ENCODE data around the gene TAPT1.

DNA sequence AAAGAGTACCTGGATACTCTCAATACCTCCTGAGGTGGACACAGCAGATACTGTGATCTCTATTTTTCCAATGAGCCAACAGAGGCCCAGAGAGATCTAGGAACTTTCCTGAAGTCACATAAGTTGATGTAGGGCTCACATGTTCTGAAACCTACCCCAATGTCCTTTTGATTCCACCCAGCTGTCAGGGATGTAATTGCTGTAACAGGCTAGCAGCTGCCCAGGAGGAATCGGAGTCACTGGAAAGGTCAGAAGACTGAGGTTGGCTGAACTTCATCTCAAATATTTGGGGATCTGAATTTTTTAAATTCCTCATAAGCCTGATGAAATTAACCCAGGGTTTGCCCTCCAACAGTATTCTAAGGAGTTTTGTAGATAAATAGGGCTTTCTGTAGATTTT, 90.0 kb downstream of the TAPT1 start:
- TF ChIP-seq ZNF354B (CRISPR knock-in tag; IDR thresholded peaks at IDR 0.05) (no peak), PHF21A (IDR thresholded peaks at IDR 0.05; ENCODE audit: borderline replicate concordance, low read depth) (no peak), ZNF146 (CRISPR knock-in tag; IDR thresholded peaks at IDR 0.05; ENCODE audit: unreplicated experiment) (no peak), MBD2 (IDR thresholded peaks at IDR 0.05; ENCODE audit: borderline replicate concordance, low read depth) (no peak), ELF1 (tag; IDR thresholded peaks at IDR 0.05) (no peak), POLR2A (conservative IDR thresholded peaks at IDR 0.05) (no peak), FOXK1 (CRISPR knock-in tag; IDR thresholded peaks at IDR 0.05; ENCODE audit: borderline replicate concordance) (no peak), HLTF (IDR thresholded peaks at IDR 0.05) (no peak), ZNF282 (CRISPR knock-in tag; IDR thresholded peaks at IDR 0.05) (no peak), EZH2 (IDR thresholded peaks at IDR 0.05; ENCODE audit: borderline replicate concordance, low read depth, low read length) (no peak)
- TF ChIP-seq, protein P1, sequence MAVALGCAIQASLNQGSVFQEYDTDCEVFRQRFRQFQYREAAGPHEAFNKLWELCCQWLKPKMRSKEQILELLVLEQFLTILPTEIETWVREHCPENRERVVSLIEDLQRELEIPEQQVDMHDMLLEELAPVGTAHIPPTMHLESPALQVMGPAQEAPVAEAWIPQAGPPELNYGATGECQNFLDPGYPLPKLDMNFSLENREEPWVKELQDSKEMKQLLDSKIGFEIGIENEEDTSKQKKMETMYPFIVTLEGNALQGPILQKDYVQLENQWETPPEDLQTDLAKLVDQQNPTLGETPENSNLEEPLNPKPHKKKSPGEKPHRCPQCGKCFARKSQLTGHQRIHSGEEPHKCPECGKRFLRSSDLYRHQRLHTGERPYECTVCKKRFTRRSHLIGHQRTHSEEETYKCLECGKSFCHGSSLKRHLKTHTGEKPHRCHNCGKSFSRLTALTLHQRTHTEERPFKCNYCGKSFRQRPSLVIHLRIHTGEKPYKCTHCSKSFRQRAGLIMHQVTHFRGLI (CRISPR knock-in tag; IDR thresholded peaks at IDR 0.05): no peak
- TF ChIP-seq, protein P2, sequence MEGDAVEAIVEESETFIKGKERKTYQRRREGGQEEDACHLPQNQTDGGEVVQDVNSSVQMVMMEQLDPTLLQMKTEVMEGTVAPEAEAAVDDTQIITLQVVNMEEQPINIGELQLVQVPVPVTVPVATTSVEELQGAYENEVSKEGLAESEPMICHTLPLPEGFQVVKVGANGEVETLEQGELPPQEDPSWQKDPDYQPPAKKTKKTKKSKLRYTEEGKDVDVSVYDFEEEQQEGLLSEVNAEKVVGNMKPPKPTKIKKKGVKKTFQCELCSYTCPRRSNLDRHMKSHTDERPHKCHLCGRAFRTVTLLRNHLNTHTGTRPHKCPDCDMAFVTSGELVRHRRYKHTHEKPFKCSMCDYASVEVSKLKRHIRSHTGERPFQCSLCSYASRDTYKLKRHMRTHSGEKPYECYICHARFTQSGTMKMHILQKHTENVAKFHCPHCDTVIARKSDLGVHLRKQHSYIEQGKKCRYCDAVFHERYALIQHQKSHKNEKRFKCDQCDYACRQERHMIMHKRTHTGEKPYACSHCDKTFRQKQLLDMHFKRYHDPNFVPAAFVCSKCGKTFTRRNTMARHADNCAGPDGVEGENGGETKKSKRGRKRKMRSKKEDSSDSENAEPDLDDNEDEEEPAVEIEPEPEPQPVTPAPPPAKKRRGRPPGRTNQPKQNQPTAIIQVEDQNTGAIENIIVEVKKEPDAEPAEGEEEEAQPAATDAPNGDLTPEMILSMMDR (IDR thresholded peaks at IDR 0.05 in 2 of 3, conservative IDR thresholded peaks at IDR 0.05 in 1 of 3; ENCODE audit: insufficient read depth in 2 of 3, low read depth in 1 of 3, low read length in 3 of 3): no peak

Measured in K562 (cell line).